ENCODE measurements around the gene ABI1.

GRCh38 chr10:26735435-26735834 is 125.3 kb downstream of the ABI1 start:
- TF ChIP-seq CTCF (tag by site-specific recombination; IDR thresholded peaks at IDR 0.05) (no peak), ELK4 (IDR thresholded peaks at IDR 0.05; ENCODE audit: borderline replicate concordance, low read depth, low read length) (no peak), ZNF624 (tag by site-specific recombination; IDR thresholded peaks at IDR 0.05) (no peak), KLF16 (tag by site-specific recombination; IDR thresholded peaks at IDR 0.05) (no peak), ZNF112 (tag by site-specific recombination; IDR thresholded peaks at IDR 0.05) (no peak), ZBTB21 (tag by site-specific recombination; IDR thresholded peaks at IDR 0.05) (no peak), MYNN (tag by site-specific recombination; IDR thresholded peaks at IDR 0.05; ENCODE audit: borderline replicate concordance) (no peak), REST (tag by site-specific recombination; IDR thresholded peaks at IDR 0.05) (no peak)

All from HEK293 (cell line).